GM12878 (cell line): ENCODE results near the gene RPS28. TPM values are rescaled to one million over a fixed set of nuclear protein-coding genes. Genes with fewer than 3 reads are reported as not detected.

Experiments
- BACH1 ChIP-seq: fragments of 450-650 bp; IDR thresholded peaks from 2 replicates; pipeline ENCODE4 v1.6.1; 2017; ENCODE audit warnings: mild to moderate bottlenecking, borderline replicate concordance
- CHD2 ChIP-seq: IDR thresholded peaks from 2 replicates; pipeline ENCODE4 v1.6.1; 2011; ENCODE audit warnings: low read depth, low read length, improper control_type of control experiment, borderline replicate concordance
- E2F4 ChIP-seq: IDR thresholded peaks from 2 replicates; pipeline ENCODE4 v1.6.1; 2012; ENCODE audit warnings: low read depth, low read length, improper control_type of control experiment
- EGR1 ChIP-seq, 2 experiments: IDR thresholded peaks; 1 replicate in 1 of 2; 2 replicates in 1 of 2; pipeline ENCODE4 v1.6.1; 2011 to 2012; ENCODE audit warnings: low read depth in 2 of 2, low read length in 2 of 2, borderline replicate concordance in 1 of 2, mild to moderate bottlenecking in 1 of 2, moderate library complexity in 1 of 2
- GABPA ChIP-seq: IDR thresholded peaks from 2 replicates; pipeline ENCODE4 v1.6.1; 2014; ENCODE audit warnings: antibody characterized with exemption, low read depth, mild to moderate bottlenecking, inconsistent platforms
- NFYA ChIP-seq: IDR thresholded peaks from 2 replicates; pipeline ENCODE4 v1.6.1; 2011; ENCODE audit warnings: low read depth, mild to moderate bottlenecking, low read length, improper control_type of control experiment, borderline replicate concordance
- NR2C1 ChIP-seq: fragments of 450-650 bp; IDR thresholded peaks from 2 replicates; pipeline ENCODE4 v1.6.1; 2017; ENCODE audit warnings: antibody characterized with exemption, mild to moderate bottlenecking, moderate library complexity
- PML ChIP-seq: IDR thresholded peaks from 2 replicates; pipeline ENCODE4 v1.6.1; 2012; ENCODE audit warnings: low read length, inconsistent platforms
- POLR2AphosphoS5 ChIP-seq: IDR thresholded peaks from 2 replicates; pipeline ENCODE4 v1.6.1; 2011; ENCODE audit warnings: mild to moderate bottlenecking, low read length, inconsistent platforms
- RELB ChIP-seq: fragments of 450-650 bp; IDR thresholded peaks from 2 replicates; pipeline ENCODE4 v1.6.1; 2017; ENCODE audit warnings: low read depth, mild to moderate bottlenecking, moderate library complexity
- SPI1 ChIP-seq: IDR thresholded peaks from 2 replicates; pipeline ENCODE4 v1.6.1; 2011; ENCODE audit warnings: low read depth, mild to moderate bottlenecking, low read length, moderate library complexity, borderline replicate concordance; ENCODE audit not compliant: insufficient read depth
- TAF1 ChIP-seq: IDR thresholded peaks from 2 replicates; pipeline ENCODE4 v1.6.1; 2011; ENCODE audit warnings: mild to moderate bottlenecking, low read depth, low read length, borderline replicate concordance
- TCF7 ChIP-seq: IDR thresholded peaks from 2 replicates; pipeline ENCODE4 v1.6.1; 2014; ENCODE audit warnings: antibody characterized with exemption, borderline replicate concordance
- ZBTB40 ChIP-seq: fragments of 450-650 bp; IDR thresholded peaks from 2 replicates; pipeline ENCODE4 v1.6.1; 2016; ENCODE audit warnings: mild to moderate bottlenecking, moderate library complexity, borderline replicate concordance
- polyA plus RNA-seq, 11 experiments: library from polyadenylated mRNA; depleted of rRNA in 4 of 11; unstranded in 6 of 11; stranded (reverse) in 5 of 11; fragments of >200 nt; fragmentation: Nextera tagmentation in 4 of 11; fragmentation: Illumina TruSeq in 1 of 11; extraction: Ambion mirVana in 4 of 11; extraction: Trizol in 1 of 11; gene quantifications; 1 replicate in 1 of 11; 2 replicates in 10 of 11; pipeline versions ENCODE4 v1.2.1 to v1.2.3, GENCODE V29; 2011 to 2016; ENCODE audit warnings: inconsistent platforms in 2 of 11, missing spikeins in 2 of 11, low read depth in 1 of 11
- total RNA-seq, 4 experiments: library from RNA; depleted of rRNA in 3 of 4; stranded (reverse); fragments of >200 nt in 3 of 4; fragmentation: Illumina TruSeq in 1 of 4; extraction: Trizol in 1 of 4; gene quantifications; 2 replicates each; pipeline versions ENCODE4 v1.2.1 to v1.2.3, GENCODE V29; 2013 to 2021

Gene RPS28
- total and polyA plus RNA-seq, 10 of the 15 experiments (the other 5 are each of a cell fraction or from before 2014, with no cell fraction given): 422 to 3,905 (median 1,580) TPM

- TF ChIP-seq PML (0 out of 2 replicates have a peak, but pooled peaks have one; percentile 41), NR2C1 (no peak), ZBTB40 (peak; percentile 89), POLR2AphosphoS5 (peak; percentile 80), CHD2 (peak; percentile 97), SPI1 (0 out of 2 replicates have a peak, but pooled peaks have one; percentile 22), TCF7 (no peak), E2F4 (peak; percentile 67), RELB (peak; percentile 95), BACH1 (peak; percentile 90), NFYA (no peak), TAF1 (peak; percentile 39; the same call in 1 of the 2 replicates), EGR1 (IDR thresholded peaks at IDR 0.05; ENCODE audit: borderline replicate concordance in 1 of 2, low read depth in 2 of 2, low read length in 2 of 2) (0 out of 3 replicates have a peak, but pooled peaks of 1 of the 2 experiments have one; percentile 20), GABPA (no peak)
Observed at GRCh38 chr19:8307965-8308866, 13.1 kb upstream of the RPS28 start, which contains the start of gene CD320 (continued).
